Measurements from ENCODE around the gene MTMR3.

Gene MTMR3

GRCh38 chr22:29934596-29934995, 51.6 kb downstream of the MTMR3 start:
- TF ChIP-seq CTCF (conservative IDR thresholded peaks at IDR 0.05; ENCODE audit: low read depth, low read length), result no peak
- DNase-seq (ENCODE audit: low read depth), result no peak
- no peak overlapping the region for H3K4me3 ChIP-seq (ENCODE audit: low read length)

- no peak for DNase-seq (ENCODE audit: low read depth)
- H3K4me3 ChIP-seq (ENCODE audit: low read length), result no peak overlapping the region
- no peak for TF ChIP-seq CTCF (conservative IDR thresholded peaks at IDR 0.05; ENCODE audit: low read depth, low read length)
Observed at GRCh38 chr22:29936186-29936585, 53.2 kb downstream of the MTMR3 start.

GRCh38 chr22:29937940-29938693, 55.1 kb downstream of the MTMR3 start:
- DNase-seq (ENCODE audit: low read depth), result no peak

GRCh38 chr22:29940526-29940925, 57.6 kb downstream of the MTMR3 start:
- DNase-seq (ENCODE audit: low read depth), result no peak
- TF ChIP-seq CTCF (conservative IDR thresholded peaks at IDR 0.05; ENCODE audit: low read depth, low read length), result no peak
- H3K4me3 ChIP-seq (ENCODE audit: low read length), result no peak overlapping the region

More at GRCh38 chr22:29937940-29938693, 55.1 kb downstream of the MTMR3 start:
- H3K4me3 ChIP-seq (ENCODE audit: low read length), result no peak overlapping the region
- no peak for TF ChIP-seq CTCF (conservative IDR thresholded peaks at IDR 0.05; ENCODE audit: low read depth, low read length)

- no peak for TF ChIP-seq CTCF (conservative IDR thresholded peaks at IDR 0.05; ENCODE audit: low read depth, low read length)
- no peak overlapping the region for H3K4me3 ChIP-seq (ENCODE audit: low read length)
- DNase-seq (ENCODE audit: low read depth), result no peak
Observed at GRCh38 chr22:29944339-29944738, 61.4 kb downstream of the MTMR3 start.

GRCh38 chr22:29945435-29945834, 62.5 kb downstream of the MTMR3 start:
- no peak for TF ChIP-seq CTCF (conservative IDR thresholded peaks at IDR 0.05; ENCODE audit: low read depth, low read length)
- no peak for DNase-seq (ENCODE audit: low read depth)
- H3K4me3 ChIP-seq (ENCODE audit: low read length), result no peak overlapping the region

- no peak overlapping the region for H3K4me3 ChIP-seq (ENCODE audit: low read length)
- TF ChIP-seq CTCF (conservative IDR thresholded peaks at IDR 0.05; ENCODE audit: low read depth, low read length), result no peak
- DNase-seq (ENCODE audit: low read depth), result no peak
Observed at GRCh38 chr22:29946220-29946619, 63.2 kb downstream of the MTMR3 start.

Measured in retinal pigment epithelial cell (primary cell).